GM19463 (cell line): ENCODE results near the gene GATAD2A.
A peak's percentile ranks its signal among the peaks of the same experiment; 100 is the strongest.

ENCODE experiments used
- ATAC-seq: cut with Tn5 transposase; IDR thresholded peaks from one replicate; pipeline ENCODE4 v1.9.1; 2021; ENCODE audit warnings: mild to moderate bottlenecking, moderate library complexity; ENCODE audit not compliant: unreplicated experiment

Gene GATAD2A

DNA sequence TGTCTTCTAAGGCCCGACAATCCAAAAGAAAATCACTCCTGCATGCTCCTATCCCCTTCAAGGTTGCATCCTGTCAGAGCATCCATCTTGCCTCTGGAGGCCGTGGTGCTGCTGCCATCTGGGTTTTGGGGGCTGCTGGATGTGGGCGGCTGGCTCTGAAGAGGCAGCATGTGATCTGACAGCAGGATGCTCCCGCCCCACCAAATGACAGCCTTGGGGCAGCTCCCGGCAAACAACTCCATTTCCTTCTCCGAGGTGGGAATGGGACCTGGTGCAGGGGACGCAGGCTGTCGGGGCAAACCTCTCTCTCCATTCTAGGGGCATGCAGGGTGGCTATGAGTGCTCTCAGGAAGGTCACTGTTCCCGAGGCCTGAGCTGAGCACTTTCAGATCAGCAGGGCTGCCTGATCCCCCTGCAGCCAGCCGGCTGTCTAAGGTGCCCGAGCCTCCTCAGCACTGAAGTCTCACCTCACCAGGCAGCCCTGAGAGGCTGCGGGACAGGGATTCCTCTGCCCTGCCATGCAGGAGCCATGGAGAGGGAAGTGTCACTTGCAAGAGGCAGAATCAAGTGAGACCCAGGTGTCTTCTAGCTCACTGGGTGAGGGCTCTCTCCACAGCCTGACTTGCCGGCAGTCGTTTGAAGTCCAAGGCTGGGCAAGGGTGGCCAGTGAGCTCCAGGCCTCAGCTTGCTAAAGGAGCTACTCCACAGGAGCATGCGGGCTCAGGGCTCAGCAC, 81.0 kb downstream of the GATAD2A start:
- no peak for ATAC-seq

DNA sequence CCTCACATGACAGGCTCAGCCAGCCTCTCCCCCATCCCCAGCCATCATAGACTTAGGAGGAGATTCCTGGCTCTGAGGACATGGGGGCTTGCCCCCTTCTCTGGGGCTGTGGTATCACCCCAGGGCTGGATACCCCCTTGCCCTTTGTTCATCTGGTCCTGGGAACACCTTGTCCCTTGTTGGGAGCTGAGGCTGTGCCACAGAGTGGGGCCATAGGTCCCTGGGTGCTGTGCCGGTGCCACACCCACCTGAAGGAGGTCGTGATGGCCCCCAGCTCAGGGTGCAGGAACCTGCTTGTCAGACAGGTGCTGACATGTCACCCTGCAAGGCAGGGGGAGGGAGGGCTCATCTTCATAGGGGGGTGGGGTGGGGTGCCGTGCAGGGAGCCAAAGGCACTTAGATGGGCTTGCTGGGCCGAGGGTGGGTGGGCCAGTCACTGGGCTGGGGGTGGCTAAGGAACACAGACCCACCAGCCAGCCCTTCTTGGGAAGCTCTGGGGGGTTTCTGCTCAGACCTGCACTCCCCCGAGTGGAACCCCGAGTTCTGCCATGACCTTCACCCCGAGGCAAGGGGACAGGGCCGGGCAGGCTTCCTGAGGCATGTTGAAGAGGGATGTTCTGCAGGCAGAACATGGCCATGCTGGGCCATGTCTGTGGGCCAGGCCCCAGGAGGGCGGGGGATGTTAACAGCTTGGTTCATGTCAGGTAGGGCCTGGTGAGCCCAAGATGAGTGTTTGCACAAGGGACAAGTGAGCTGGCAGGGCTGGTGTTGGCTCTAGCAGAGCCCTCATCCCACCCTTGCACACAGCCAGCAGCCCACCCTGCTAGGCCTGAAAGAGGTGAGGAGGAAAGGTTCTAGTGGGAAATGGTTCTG, 81.8 kb downstream of the GATAD2A start:
- no peak for ATAC-seq

DNA sequence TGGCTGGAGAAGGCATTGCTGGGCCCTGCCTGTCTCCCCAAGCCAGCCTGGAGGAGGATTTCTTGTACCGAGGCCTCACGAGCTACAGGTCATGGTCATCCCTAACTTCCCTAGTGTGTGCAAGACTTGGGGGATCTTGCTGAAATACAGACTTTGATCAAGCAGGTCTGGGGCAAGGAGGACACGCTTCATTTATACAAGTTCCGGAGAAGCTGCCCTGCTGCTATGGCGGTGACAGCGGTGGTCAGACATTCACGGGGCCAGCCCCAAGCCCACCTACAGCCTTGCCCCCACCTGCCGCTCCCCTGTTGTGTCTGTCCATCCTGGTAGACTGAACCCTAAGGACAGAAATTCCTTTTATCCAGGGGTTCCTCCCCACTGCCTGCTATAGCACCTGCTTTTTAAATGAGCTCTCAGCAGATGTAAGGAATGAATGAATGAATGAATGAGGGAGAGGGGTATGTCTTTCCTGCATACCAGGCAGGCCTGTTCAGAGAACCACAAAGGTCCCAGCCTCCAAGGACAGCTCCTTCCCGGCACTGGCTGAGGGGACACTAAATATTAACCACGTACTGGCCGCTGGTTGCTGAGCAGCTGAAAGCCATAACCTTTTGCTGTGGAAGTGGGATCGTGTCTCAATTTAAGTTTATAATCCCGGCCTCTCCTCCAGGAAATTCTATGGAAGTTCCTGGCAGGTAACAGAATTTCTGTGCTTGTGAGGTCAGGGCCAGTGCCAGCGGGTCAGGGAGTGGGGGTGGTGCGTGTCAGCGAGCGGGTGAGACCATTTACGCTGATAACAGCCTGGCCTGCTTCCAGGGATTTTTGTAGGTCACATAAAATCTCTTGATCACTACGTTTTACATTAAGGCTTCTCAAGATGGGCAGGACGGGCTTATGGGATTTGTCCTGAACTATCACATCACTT, 82.7 kb downstream of the GATAD2A start:
- ATAC-seq = no peak

DNA sequence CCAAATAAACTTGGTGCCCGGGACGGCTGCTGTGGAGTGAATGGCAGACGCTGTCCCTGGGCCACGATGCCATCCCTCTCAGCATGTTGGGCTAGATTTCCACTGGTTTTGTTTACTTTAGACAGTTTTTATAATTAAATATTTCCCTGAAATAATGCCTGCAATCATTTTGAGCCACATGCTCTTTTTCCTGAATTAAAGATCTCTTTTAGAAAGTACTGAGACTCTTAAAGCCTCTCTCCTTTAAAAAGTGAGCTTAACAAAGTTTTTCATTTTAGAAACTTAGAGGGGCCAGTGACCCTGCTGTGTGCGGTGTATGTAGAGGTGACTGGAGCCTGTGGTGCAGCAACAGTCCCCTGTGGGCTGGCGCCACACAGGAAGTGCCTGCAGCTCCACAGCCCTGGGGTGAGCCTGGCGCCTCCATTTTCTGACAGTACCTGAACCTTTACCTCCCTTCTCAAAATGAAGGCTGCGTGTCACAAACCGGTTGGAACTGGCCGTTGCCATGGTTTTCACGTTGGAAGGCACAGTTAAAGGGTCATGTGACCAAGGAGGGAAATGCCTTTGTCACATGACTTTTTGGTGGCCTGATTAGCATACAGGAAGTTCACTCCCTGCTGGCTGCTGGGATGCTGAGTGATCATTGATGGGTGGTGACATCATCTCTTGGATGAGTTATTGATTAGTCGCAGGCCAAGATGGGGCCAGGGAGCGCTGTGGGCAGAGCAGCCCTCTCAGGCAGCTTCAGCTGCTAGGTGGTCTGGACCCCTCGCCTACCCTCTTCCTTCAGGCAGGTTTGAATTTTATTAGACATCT, 83.6 kb downstream of the GATAD2A start:
- peak; percentile 68 for ATAC-seq

DNA sequence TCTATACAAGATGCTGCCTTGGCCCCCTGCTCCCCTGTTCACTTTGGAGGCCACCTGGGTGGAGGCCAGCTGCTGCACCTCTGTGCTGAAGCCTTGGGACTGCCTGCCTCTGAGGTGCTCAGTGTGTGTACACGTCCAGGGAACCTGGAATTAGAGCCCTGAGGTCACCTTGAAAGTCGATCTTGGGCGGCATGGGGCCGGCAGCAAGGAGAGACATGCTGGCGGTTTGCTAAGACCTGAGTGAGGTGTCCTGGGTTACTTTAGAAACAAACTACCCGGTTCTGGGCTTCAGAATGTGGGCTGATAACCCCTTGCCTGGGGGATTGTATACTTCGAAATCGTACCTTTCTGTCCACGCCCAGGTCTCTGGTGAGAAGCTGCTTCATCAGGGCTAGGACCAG, 84.3 kb downstream of the GATAD2A start:
- ATAC-seq = no peak

DNA sequence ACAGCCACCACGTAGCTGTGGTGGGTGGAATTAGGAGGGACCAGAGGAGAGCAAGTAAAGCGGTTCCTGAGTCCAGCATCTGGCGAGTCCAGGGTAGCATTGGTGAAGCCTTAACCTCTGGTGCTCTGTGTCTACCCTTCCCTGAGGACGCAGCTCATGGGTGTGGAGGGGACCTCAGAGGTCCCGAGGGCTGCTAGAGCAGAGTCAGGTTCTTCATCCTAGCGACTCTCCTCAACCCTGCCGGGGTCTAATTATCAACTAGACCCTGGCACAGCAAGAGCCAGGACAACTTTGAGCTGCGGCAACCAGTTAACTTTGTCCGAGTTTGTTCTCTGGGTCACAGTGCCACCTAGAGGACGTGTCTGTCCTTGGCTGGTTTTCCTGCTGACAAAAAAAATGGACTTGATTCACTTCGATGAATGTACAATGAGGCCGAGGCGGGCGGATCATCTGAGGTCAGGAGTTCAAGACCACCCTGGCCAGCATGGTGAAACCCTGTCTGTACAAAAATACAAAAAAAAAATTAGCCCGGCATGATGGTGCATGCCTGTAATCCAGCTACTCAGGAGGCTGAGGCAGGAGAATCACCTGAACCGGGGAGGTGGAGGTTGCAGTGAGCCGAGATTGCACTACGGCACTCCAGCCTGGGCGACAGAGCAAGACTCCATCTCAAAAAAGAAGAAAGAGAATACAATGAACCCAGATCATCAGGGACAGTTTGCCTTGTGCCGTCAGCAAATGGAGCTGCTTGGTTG, 84.9 kb downstream of the GATAD2A start:
- ATAC-seq = no peak

DNA sequence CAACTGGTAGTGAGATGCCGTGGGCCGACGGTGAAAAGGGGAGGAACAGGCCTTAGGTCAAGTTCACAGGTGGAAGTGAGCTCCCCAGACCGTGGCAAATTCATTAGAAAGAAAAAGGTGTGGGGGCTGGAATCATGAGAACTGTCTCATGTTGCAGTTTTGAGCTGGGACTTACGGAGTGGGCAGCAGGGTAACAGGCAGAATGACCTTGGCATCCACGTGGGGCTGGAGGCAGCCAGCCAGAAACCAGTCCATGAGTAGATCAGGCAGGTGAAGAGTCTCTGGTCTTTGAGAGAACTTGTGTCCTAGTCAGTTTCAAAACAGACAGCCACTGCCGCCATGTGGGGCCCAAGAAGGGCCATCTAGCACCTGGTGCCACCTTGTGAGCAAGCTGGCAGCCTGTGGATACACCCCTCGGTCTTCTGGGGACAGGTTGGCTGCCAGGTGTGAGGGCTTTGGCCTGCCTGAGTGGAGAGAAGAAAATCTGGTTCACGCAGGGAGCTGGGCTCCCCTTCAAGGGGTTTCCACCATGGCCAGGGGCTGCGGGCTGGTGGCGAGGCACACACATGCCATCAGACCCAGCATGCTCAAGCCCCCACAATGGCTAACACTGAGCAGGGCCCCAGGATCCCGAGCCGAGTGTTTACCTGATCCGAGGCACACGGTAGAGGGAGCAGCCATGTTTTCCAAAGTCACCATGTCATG, 86.0 kb downstream of the GATAD2A start:
- ATAC-seq = no peak

DNA sequence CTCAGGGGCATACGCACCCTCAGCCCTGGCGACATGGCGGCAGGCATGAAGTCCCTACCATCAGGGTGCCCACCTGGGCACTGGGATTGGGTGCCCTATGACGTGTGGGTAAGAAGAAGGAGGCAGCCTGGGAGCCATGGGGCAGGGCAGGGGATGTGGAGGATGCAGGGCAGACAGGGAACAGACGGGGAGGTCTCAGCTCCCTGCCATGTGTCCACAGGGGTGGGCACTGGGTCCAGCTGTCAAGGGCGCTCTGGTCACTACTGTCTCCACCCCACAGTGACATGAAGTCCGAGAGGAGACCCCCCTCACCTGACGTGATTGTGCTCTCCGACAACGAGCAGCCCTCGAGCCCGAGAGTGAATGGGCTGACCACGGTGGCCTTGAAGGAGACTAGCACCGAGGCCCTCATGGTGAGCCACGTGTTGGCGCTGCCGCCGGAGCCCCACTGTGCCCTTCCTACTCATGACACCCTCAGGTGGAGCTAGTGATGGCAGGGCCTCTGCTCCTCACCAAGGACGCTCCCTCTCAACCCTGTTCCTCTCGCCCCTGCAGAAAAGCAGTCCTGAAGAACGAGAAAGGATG, 86.6 kb downstream of the GATAD2A start:
- ATAC-seq = no peak

DNA sequence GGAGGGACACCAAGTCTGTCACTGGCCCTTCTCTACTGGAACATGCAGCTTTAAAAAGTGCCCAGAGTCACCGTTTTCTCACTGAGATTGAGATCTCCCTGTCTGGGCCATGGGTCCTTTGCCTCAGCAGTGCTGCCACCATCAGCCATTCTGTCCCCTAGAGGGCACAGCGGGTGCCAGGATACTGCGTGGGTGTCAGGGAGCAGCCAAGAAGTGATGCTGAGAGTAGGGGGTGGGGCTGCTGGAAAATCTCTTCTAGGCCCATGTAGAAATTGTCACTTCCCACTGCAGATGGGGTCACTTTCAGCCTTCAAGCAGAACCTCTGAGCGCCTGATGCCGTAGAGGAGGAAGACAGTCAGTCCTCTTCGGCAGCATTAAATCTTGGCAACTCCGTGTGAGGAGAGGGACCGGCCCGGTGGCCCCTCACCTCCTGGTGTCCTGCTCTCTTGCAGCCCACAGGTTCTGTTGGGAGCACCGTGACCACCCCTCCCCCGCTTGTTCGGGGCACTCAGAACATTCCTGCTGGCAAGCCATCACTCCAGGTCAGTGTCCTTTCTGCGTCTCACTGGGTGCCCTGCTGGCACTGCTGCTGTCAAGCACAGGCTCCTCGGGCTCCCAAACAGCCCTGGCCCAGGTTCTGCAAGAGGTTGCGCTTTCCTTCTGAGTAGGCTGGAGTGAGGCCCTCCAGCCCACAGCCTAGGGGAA, 88.5 kb downstream of the GATAD2A start:
- ATAC-seq = no peak

DNA sequence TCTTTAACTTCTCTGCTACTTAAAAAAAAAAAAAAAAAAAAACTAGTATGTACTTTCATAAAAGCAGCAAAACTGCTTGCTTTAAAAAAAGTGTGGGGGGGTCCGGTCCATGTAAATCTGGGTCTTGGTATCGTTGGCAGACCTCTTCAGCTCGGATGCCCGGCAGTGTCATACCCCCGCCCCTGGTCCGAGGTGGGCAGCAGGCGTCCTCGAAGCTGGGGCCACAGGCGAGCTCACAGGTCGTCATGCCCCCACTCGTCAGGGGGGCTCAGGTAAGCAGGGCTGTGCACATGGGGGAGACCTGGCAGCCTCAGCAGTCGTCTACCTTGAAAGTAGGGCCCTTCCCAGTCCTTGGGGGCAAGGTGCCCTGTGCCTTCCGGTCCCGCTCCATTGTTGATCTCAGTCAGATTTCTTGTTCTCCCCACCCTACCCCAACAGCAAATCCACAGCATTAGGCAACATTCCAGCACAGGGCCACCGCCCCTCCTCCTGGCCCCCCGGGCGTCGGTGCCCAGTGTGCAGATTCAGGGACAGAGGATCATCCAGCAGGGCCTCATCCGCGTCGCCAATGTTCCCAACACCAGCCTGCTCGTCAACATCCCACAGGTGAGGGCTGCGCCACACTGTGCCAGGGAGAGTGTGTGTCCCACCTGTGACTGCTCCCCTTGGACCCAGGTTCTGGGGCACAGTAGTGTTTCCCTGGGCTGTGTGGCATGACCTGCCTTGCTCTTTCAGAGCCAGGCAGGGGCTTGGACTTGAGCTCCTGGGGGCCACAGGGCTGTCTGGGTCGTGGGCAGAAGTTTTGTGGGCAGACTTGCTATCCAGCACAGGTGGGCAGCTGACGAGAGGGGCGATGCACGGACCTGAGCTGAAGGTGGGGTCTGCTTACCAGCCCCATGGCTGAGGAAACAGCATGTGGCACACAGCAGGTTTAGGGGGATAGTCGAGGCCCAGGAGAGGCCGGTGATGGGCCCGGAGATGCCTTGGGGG, 90.4 kb downstream of the GATAD2A start:
- ATAC-seq = no peak

DNA sequence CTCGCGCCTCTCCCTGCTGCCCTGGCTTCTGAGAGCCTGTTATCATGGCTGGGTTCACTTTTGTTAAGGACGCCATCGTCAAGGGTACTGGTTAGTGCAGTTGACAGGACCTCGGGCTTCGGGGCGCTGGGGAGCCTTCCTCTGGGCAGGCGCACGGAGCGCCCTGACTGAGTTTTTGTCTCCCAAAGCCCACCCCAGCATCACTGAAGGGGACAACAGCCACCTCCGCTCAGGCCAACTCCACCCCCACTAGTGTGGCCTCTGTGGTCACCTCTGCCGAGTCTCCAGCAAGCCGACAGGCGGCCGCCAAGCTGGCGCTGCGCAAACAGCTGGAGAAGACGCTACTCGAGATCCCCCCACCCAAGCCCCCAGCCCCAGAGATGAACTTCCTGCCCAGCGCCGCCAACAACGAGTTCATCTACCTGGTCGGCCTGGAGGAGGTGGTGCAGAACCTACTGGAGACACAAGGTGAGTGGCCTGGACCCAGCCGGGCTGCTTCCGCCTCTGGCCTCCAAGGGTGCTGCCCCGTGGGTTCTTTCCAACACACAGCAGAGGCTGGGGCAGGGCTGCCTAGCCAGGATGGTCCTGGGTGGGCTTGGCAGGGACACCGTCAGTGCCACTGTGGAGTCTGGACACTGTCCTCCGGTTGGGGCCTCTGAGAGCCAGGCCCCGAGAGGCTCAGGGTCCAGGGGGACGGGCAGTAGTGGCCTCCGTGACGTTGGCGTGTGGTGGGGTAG, 92.9 kb downstream of the GATAD2A start:
- no peak for ATAC-seq

DNA sequence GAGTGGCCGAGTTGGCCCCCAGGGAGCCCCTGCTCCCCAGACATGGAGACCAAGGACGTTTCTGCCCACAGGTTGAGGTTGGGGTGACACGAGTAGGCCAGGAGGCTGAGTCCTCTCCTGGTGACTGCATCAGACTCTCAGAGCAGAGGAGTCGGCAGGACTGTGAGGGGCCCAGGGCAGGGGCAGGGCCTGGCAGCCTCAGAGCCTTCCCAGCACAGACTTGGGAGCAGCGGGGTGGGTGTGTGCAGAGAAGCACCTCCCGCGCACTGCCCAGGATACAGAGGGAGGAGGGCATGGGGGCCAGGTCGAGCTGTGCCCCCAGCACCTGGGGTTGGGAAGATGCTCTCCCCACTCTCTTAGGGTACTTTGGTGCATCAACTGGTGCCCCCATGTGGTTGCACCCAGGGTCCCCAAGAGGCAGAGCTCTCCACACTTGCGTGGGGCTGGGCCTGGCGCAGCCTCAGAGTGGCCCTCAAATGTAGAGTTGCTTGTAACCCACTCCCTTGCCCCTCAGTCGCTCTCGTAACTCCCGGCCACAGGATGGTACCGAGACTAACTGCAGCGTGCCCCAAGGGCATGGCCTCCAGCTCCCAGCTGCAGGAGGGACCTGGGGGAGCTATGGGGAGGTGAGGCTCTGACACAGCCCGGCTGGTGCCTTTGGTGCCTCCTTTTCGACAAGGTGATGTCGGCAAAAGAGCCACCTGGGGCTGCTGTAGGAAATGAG, 94.0 kb downstream of the GATAD2A start:
- ATAC-seq = no peak

DNA sequence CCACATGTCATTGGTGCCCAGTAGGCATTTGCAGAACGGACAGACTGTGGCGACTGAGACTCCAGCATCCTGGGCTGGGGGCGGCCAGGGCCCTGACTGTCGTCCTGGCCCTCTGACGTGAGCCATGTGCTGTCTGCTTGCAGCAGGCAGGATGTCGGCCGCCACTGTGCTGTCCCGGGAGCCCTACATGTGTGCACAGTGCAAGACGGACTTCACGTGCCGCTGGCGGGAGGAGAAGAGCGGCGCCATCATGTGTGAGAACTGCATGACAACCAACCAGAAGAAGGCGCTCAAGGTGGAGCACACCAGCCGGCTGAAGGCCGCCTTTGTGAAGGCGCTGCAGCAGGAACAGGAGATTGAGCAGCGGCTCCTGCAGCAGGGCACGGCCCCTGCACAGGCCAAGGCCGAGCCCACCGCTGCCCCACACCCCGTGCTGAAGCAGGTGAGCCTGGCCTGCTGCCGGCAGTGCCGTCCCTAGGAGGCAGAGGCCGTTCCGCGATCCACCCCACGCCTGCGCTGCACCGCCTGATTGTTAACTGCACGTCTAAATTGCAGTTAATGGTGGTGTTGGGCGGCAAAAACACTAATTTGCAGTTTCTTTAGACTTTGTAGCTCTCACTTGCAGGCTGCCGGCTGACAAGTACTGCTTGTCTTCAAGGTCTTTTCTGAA, 95.6 kb downstream of the GATAD2A start:
- ATAC-seq = no peak

DNA sequence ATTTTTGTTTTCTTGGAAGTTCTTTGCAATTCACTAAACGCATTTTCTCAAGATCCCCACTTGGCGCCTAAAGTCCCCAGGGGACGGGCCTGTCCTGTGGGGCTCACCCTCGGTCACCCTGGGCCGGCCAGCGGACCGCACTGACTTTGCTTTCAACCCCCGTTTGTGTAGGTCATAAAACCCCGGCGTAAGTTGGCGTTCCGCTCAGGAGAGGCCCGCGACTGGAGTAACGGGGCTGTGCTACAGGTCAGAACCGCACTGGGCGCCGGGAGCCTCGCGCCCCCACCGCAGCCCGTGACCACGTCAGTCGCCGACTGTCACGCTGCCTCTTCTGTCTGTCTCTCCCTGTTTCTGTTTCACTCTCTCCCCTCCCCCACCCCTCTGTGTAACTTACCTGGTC, 96.3 kb downstream of the GATAD2A start:
- ATAC-seq = no peak

DNA sequence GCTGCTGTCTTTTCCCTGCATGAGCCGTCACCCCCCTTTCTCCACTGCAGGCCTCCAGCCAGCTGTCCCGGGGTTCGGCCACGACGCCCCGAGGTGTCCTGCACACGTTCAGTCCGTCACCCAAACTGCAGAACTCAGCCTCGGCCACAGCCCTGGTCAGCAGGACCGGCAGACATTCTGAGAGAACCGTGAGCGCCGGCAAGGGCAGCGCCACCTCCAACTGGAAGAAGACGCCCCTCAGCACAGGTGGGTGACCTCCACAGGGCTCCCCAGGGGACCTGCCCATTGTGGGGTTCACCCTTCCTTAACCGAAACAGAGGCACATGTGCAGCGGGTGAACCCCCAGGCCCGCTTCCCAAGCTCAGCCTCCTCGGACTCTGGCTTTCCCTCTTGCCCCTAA, 96.8 kb downstream of the GATAD2A start:
- ATAC-seq = no peak
